Measurements from ENCODE around the gene SH3RF1.

SH3RF1 gene

GRCh38 chr4:169098532-169098931 lies 172.2 kb downstream of the SH3RF1 start:
- Histone ChIP-seq H3K36me3 (ENCODE audit: insufficient read depth, low read length) (no peaks in the 10 kb centered on the region; the same call in 1 of the 2 replicates), H3K4me1 (ENCODE audit: insufficient read depth, low read length) (peaks cover under 1% of the 10 kb centered on the region; the same call in 1 of the 2 replicates), H3K9me3 (ENCODE audit: control insufficient read depth, insufficient read depth, low read length) (no peaks in the 10 kb centered on the region), H3K9ac (ENCODE audit: low read depth, low read length) (no peak overlapping the region)

- no peaks in the 10 kb centered on the region for H3K9me3 ChIP-seq (ENCODE audit: control insufficient read depth, insufficient read depth, low read length)
- H3K36me3 ChIP-seq (ENCODE audit: insufficient read depth, low read length), result no peaks in the 10 kb centered on the region; the same call in 1 of the 2 replicates
- no peaks in the 10 kb centered on the region for H3K4me1 ChIP-seq (ENCODE audit: insufficient read depth, low read length)
- H3K9ac ChIP-seq (ENCODE audit: low read depth, low read length), result no peak overlapping the region
Measured at GRCh38 chr4:169098054-169098497, 172.7 kb downstream of the SH3RF1 start.

GRCh38 chr4:169096221-169096620 lies 174.5 kb downstream of the SH3RF1 start:
- H3K9me3 ChIP-seq (ENCODE audit: control insufficient read depth, insufficient read depth, low read length), result peaks cover 3% of the 10 kb centered on the region; the same call in 1 of the 2 replicates
- no peak overlapping the region for H3K9ac ChIP-seq (ENCODE audit: low read depth, low read length)
- H3K4me1 ChIP-seq (ENCODE audit: insufficient read depth, low read length), result no peaks in the 10 kb centered on the region
- H3K36me3 ChIP-seq (ENCODE audit: insufficient read depth, low read length), result no peaks in the 10 kb centered on the region; the same call in 1 of the 2 replicates

GRCh38 chr4:169094656-169095231 lies 176.0 kb downstream of the SH3RF1 start:
- Histone ChIP-seq H3K9me3 (ENCODE audit: control insufficient read depth, insufficient read depth, low read length) (peaks cover 3% of the 10 kb centered on the region; the same call in 1 of the 2 replicates), H3K9ac (ENCODE audit: low read depth, low read length) (no peak overlapping the region), H3K36me3 (ENCODE audit: insufficient read depth, low read length) (no peaks in the 10 kb centered on the region; the same call in 1 of the 2 replicates), H3K4me1 (ENCODE audit: insufficient read depth, low read length) (no peaks in the 10 kb centered on the region)

- H3K9ac ChIP-seq (ENCODE audit: low read depth, low read length), result no peak overlapping the region
- peaks cover 3% of the 10 kb centered on the region; the same call in 1 of the 2 replicates for H3K9me3 ChIP-seq (ENCODE audit: control insufficient read depth, insufficient read depth, low read length)
- no peaks in the 10 kb centered on the region for H3K4me1 ChIP-seq (ENCODE audit: insufficient read depth, low read length)
- no peaks in the 10 kb centered on the region; the same call in 1 of the 2 replicates for H3K36me3 ChIP-seq (ENCODE audit: insufficient read depth, low read length)
Measured at GRCh38 chr4:169092889-169093522, 177.8 kb downstream of the SH3RF1 start.

- Histone ChIP-seq H3K36me3 (ENCODE audit: insufficient read depth, low read length) (no peaks in the 10 kb centered on the region), H3K9me3 (ENCODE audit: control insufficient read depth, insufficient read depth, low read length) (peaks cover 3% of the 10 kb centered on the region; the same call in 1 of the 2 replicates), H3K4me1 (ENCODE audit: insufficient read depth, low read length) (no peaks in the 10 kb centered on the region), H3K9ac (ENCODE audit: low read depth, low read length) (no peak overlapping the region)
Measured at GRCh38 chr4:169090484-169091215, 180.1 kb downstream of the SH3RF1 start.

- Histone ChIP-seq H3K9ac (ENCODE audit: low read depth, low read length) (no peak overlapping the region), H3K4me1 (ENCODE audit: insufficient read depth, low read length) (no peaks in the 10 kb centered on the region), H3K9me3 (ENCODE audit: control insufficient read depth, insufficient read depth, low read length) (peaks cover 3% of the 10 kb centered on the region; the same call in 1 of the 2 replicates), H3K36me3 (ENCODE audit: insufficient read depth, low read length) (no peaks in the 10 kb centered on the region)
Measured at GRCh38 chr4:169089004-169089403, 181.8 kb downstream of the SH3RF1 start.

- no peaks in the 10 kb centered on the region for H3K4me1 ChIP-seq (ENCODE audit: insufficient read depth, low read length)
- H3K9me3 ChIP-seq (ENCODE audit: control insufficient read depth, insufficient read depth, low read length), result no peaks in the 10 kb centered on the region
- no peak overlapping the region for H3K9ac ChIP-seq (ENCODE audit: low read depth, low read length)
- no peaks in the 10 kb centered on the region for H3K36me3 ChIP-seq (ENCODE audit: insufficient read depth, low read length)
Measured at GRCh38 chr4:169084954-169085353, 185.8 kb downstream of the SH3RF1 start.

- Histone ChIP-seq H3K9ac (ENCODE audit: low read depth, low read length) (no peak overlapping the region), H3K36me3 (ENCODE audit: insufficient read depth, low read length) (no peaks in the 10 kb centered on the region), H3K4me1 (ENCODE audit: insufficient read depth, low read length) (no peaks in the 10 kb centered on the region), H3K9me3 (ENCODE audit: control insufficient read depth, insufficient read depth, low read length) (no peaks in the 10 kb centered on the region)
Measured at GRCh38 chr4:169080981-169081380, 189.8 kb downstream of the SH3RF1 start.

GRCh38 chr4:169079942-169080827 lies 190.6 kb downstream of the SH3RF1 start:
- H3K36me3 ChIP-seq (ENCODE audit: insufficient read depth, low read length), result no peaks in the 10 kb centered on the region
- H3K9ac ChIP-seq (ENCODE audit: low read depth, low read length), result no peak overlapping the region
- H3K4me1 ChIP-seq (ENCODE audit: insufficient read depth, low read length), result no peaks in the 10 kb centered on the region
- H3K9me3 ChIP-seq (ENCODE audit: control insufficient read depth, insufficient read depth, low read length), result no peaks in the 10 kb centered on the region

GRCh38 chr4:169074117-169074516 lies 196.6 kb downstream of the SH3RF1 start:
- Histone ChIP-seq H3K36me3 (ENCODE audit: insufficient read depth, low read length) (no peaks in the 10 kb centered on the region), H3K4me1 (ENCODE audit: insufficient read depth, low read length) (peaks cover 13% of the 10 kb centered on the region), H3K9me3 (ENCODE audit: control insufficient read depth, insufficient read depth, low read length) (no peaks in the 10 kb centered on the region), H3K9ac (ENCODE audit: low read depth, low read length) (no peak overlapping the region)

GRCh38 chr4:169071747-169072146 lies 199.0 kb downstream of the SH3RF1 start:
- no peak overlapping the region for H3K9ac ChIP-seq (ENCODE audit: low read depth, low read length)
- no peaks in the 10 kb centered on the region for H3K36me3 ChIP-seq (ENCODE audit: insufficient read depth, low read length)
- H3K4me1 ChIP-seq (ENCODE audit: insufficient read depth, low read length), result peaks cover 13% of the 10 kb centered on the region
- no peaks in the 10 kb centered on the region for H3K9me3 ChIP-seq (ENCODE audit: control insufficient read depth, insufficient read depth, low read length)

- no peaks in the 10 kb centered on the region for H3K9me3 ChIP-seq (ENCODE audit: control insufficient read depth, insufficient read depth, low read length)
- peaks cover 13% of the 10 kb centered on the region for H3K4me1 ChIP-seq (ENCODE audit: insufficient read depth, low read length)
- no peaks in the 10 kb centered on the region for H3K36me3 ChIP-seq (ENCODE audit: insufficient read depth, low read length)
- H3K9ac ChIP-seq (ENCODE audit: low read depth, low read length), result no peak overlapping the region
Measured at GRCh38 chr4:169070895-169071218, 199.9 kb downstream of the SH3RF1 start.
